DOHH2 (cell line): ENCODE results near the gene STK32B.

ENCODE experiments used
- H3F3A ChIP-seq: fragments of 200-600 bp; sonication (generic), shearing (Covaris generic); 2 replicates; pipeline ENCODE4 v1.6.0; 2016; ENCODE audit warnings: antibody characterized with exemption, mild to moderate bottlenecking; ENCODE audit not compliant: control insufficient read depth, insufficient read depth
- H3K27ac ChIP-seq: fragments of 200-600 bp; sonication (generic); 2 replicates; pipeline ENCODE4 v1.5.1; 2014; ENCODE audit warnings: low read depth, mild to moderate bottlenecking, low read length, moderate library complexity
- H3K27me3 ChIP-seq: fragments of 200-600 bp; sonication (generic); 2 replicates; pipeline ENCODE4 v1.6.1; 2014; ENCODE audit warnings: mild to moderate bottlenecking, low read length, mixed read lengths; ENCODE audit not compliant: control insufficient read depth
- H3K36me3 ChIP-seq: fragments of 200-600 bp; sonication (generic); 2 replicates; pipeline ENCODE4 v1.6.1; 2014; ENCODE audit warnings: mild to moderate bottlenecking, low read length, moderate library complexity, mixed read lengths; ENCODE audit not compliant: control insufficient read depth
- H3K4me1 ChIP-seq: fragments of 200-600 bp; sonication (generic); 2 replicates; pipeline ENCODE4 v1.6.1; 2014; ENCODE audit warnings: mild to moderate bottlenecking, low read length, mixed read lengths; ENCODE audit not compliant: control insufficient read depth
- H3K4me2 ChIP-seq: fragments of 200-600 bp; sonication (generic); 2 replicates; pipeline ENCODE4 v1.6.0; 2014; ENCODE audit warnings: mild to moderate bottlenecking, low read length, moderate library complexity
- H3K4me3 ChIP-seq: fragments of 200-600 bp; sonication (generic); 2 replicates; pipeline ENCODE4 v1.5.1; 2014; ENCODE audit warnings: mild to moderate bottlenecking, low read length, mixed read lengths
- H3K79me2 ChIP-seq: fragments of 200-600 bp; sonication (generic); 2 replicates; pipeline ENCODE4 v1.6.1; 2014; ENCODE audit warnings: mild to moderate bottlenecking, low read length, mixed read lengths; ENCODE audit not compliant: control insufficient read depth
- H3K9me2 ChIP-seq: fragments of 200-600 bp; sonication (generic); replicated peaks from 2 replicates; pipeline ENCODE4 v1.6.1; 2014; ENCODE audit warnings: mild to moderate bottlenecking, low read length, mixed read lengths; ENCODE audit not compliant: control insufficient read depth
- H3K9me3 ChIP-seq: fragments of 200-600 bp; sonication (generic); 2 replicates; pipeline ENCODE4 v1.6.1; 2014; ENCODE audit warnings: antibody characterized with exemption, low read length, mixed read lengths; ENCODE audit not compliant: control insufficient read depth, insufficient read depth
- H4K20me1 ChIP-seq: fragments of 200-600 bp; sonication (generic); 2 replicates; pipeline ENCODE4 v1.6.0; 2014; ENCODE audit warnings: low read depth, mild to moderate bottlenecking, antibody characterized with exemption, low read length, moderate library complexity; ENCODE audit not compliant: control insufficient read depth, insufficient read depth
- EZH2phosphoT487 ChIP-seq: fragments of 200-600 bp; sonication (generic); IDR thresholded peaks from 2 replicates; pipeline ENCODE4 v1.6.1; 2017; ENCODE audit warnings: borderline replicate concordance, mild to moderate bottlenecking, antibody characterized with exemption, low read length, moderate library complexity, mixed read lengths
- TF ChIP-seq, protein P1 (sequence below): fragments of 200-600 bp; sonication (generic); IDR thresholded peaks from one replicate; pipeline ENCODE4 v1.5.1; 2014; ENCODE audit warnings: antibody characterized with exemption, mild to moderate bottlenecking, low read depth, low read length; ENCODE audit not compliant: poor library complexity, severe bottlenecking

STK32B gene

DNA sequence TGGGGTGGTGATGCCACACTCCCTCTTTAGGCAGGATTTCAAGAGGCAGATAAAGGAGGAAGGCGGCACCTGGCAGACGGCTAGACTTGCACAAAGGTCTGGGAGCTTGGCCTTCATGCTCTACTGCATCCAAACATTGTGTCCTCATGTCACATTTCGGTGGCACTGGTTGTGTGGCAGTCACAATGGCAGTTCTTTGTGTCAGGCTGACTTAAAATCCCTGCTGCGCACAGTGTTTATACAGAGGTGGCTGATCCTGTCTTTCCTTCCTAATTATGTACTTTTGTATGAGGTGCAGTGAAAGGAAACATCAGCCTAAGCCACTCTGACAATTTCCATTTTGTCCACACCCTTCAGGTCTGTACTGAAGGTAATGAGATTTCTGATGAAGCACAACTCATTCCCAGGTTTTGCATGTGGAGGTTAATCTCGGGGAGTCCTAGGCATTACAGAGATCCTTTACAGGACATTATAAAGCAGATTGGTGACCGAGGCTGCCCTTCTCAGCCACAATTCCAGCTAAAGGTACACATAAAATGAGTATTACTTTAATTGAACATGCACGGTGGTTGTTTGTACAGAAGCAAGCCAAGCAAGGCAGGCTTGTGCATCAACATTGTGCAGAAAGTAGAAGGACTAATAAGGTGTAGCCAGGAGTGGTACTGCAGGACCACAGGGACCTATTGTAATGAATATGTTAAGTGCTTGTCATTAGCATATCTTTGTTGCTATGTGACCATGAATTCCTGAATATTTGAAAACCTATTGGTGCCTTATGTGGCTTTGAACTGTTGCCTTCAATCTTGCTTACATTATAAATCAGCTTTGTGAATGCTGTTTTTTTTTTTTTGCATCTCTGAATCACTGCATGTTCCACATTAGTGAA is 147.6 kb downstream of the STK32B start:
- H4K20me1 ChIP-seq: no peaks in the 10 kb centered on the region
- H3K27ac ChIP-seq: no peak overlapping the region
- no peaks in the 10 kb centered on the region for H3K9me3 ChIP-seq
- H3K4me3 ChIP-seq: no peak overlapping the region
- no peaks in the 10 kb centered on the region for H3K79me2 ChIP-seq
- no peaks in the 10 kb centered on the region for H3K4me1 ChIP-seq
- H3K9me2 ChIP-seq: no peaks in the 10 kb centered on the region
- TF ChIP-seq, protein P1, sequence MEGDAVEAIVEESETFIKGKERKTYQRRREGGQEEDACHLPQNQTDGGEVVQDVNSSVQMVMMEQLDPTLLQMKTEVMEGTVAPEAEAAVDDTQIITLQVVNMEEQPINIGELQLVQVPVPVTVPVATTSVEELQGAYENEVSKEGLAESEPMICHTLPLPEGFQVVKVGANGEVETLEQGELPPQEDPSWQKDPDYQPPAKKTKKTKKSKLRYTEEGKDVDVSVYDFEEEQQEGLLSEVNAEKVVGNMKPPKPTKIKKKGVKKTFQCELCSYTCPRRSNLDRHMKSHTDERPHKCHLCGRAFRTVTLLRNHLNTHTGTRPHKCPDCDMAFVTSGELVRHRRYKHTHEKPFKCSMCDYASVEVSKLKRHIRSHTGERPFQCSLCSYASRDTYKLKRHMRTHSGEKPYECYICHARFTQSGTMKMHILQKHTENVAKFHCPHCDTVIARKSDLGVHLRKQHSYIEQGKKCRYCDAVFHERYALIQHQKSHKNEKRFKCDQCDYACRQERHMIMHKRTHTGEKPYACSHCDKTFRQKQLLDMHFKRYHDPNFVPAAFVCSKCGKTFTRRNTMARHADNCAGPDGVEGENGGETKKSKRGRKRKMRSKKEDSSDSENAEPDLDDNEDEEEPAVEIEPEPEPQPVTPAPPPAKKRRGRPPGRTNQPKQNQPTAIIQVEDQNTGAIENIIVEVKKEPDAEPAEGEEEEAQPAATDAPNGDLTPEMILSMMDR: no peak
- no peak for TF ChIP-seq EZH2phosphoT487
- H3K4me2 ChIP-seq: no peak overlapping the region
- no peaks in the 10 kb centered on the region for H3F3A ChIP-seq
- no peaks in the 10 kb centered on the region for H3K36me3 ChIP-seq
- no peaks in the 10 kb centered on the region for H3K27me3 ChIP-seq

DNA sequence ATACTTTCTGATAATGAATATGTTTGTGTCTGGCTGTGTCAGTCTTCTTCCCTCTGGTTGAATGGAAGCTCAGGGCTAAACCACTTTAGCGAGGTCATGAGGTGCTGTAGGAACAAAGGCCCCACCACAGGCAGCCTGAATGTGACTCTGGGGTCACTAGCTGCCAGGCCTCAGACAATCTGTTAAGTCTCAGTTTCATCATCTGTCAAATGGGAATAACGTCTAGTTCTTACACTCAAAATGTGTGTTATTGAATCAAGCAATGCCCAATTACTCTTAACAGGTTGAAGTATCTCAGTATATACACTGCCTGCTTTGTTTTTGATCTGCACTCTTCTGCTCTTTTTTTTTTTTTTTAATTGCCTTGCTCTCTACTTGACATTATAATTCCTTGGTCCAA is 148.6 kb downstream of the STK32B start:
- H3K27ac ChIP-seq: no peak overlapping the region
- H3K79me2 ChIP-seq: no peaks in the 10 kb centered on the region
- H3K27me3 ChIP-seq: no peaks in the 10 kb centered on the region
- H3K9me3 ChIP-seq: no peaks in the 10 kb centered on the region
- no peaks in the 10 kb centered on the region for H3K9me2 ChIP-seq
- no peak overlapping the region for H3K4me2 ChIP-seq
- H3K4me1 ChIP-seq: no peaks in the 10 kb centered on the region
- H3K36me3 ChIP-seq: no peaks in the 10 kb centered on the region
- TF ChIP-seq EZH2phosphoT487: no peak
- TF ChIP-seq, protein P1: no peak
- no peaks in the 10 kb centered on the region for H4K20me1 ChIP-seq
- H3K4me3 ChIP-seq: no peak overlapping the region
- H3F3A ChIP-seq: no peaks in the 10 kb centered on the region

DNA sequence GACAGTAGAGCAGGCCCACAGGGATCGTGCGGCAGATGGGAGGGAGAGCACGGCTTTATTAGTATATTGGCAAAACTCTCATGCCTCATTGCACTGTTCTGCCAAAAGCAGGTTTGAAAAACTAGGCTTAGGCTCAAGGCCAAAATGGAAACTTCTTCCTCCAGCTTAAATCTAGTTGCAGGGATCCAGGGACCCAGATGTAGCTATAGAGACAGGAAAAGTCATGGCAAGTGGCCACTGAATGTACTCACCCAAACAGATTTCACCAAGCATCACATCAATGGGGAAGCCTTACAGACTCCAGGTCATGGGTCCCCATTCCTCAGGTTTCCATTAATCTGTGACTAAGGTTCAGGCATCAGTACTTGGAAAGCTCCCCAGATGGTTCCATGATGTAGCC is 149.2 kb downstream of the STK32B start:
- H3K27ac ChIP-seq: no peak overlapping the region
- H3F3A ChIP-seq: no peaks in the 10 kb centered on the region
- no peaks in the 10 kb centered on the region for H3K36me3 ChIP-seq
- H3K79me2 ChIP-seq: no peaks in the 10 kb centered on the region
- no peak for TF ChIP-seq EZH2phosphoT487
- TF ChIP-seq, protein P1: no peak
- H3K4me3 ChIP-seq: no peak overlapping the region
- no peaks in the 10 kb centered on the region for H3K9me2 ChIP-seq
- no peaks in the 10 kb centered on the region for H3K27me3 ChIP-seq
- H3K9me3 ChIP-seq: no peaks in the 10 kb centered on the region
- H4K20me1 ChIP-seq: no peaks in the 10 kb centered on the region
- H3K4me2 ChIP-seq: no peak overlapping the region
- H3K4me1 ChIP-seq: no peaks in the 10 kb centered on the region
